SK-N-SH (cell line): ENCODE results near the gene CLDN6.

Experiments used
- CTCF ChIP-seq: fragments of 200-600 bp; sonication (generic); IDR thresholded peaks from 2 replicates; pipeline ENCODE4 v1.6.1; 2017; ENCODE audit warnings: antibody characterized with exemption, mild to moderate bottlenecking, moderate library complexity
- EZH2phosphoT487 ChIP-seq: fragments of 200-600 bp; sonication (generic); IDR thresholded peaks from 2 replicates; pipeline ENCODE4 v1.6.1; 2017; ENCODE audit warnings: low read depth, mixed run types, mild to moderate bottlenecking, antibody characterized with exemption, moderate library complexity, borderline replicate concordance
- GABPA ChIP-seq: IDR thresholded peaks from 2 replicates; pipeline ENCODE4 v1.4.0; 2012; ENCODE audit warnings: low read depth, mild to moderate bottlenecking
- JUND ChIP-seq: IDR thresholded peaks from 2 replicates; pipeline ENCODE4 v1.4.0; 2012
- MAX ChIP-seq: IDR thresholded peaks from 2 replicates; pipeline ENCODE4 v1.4.0; 2012; ENCODE audit warnings: low read depth
- MEF2A ChIP-seq: IDR thresholded peaks from 2 replicates; pipeline ENCODE4 v1.4.0; 2012; ENCODE audit warnings: low read depth, borderline replicate concordance
- NFIC ChIP-seq: IDR thresholded peaks from 2 replicates; pipeline ENCODE4 v1.4.0; 2012; ENCODE audit warnings: borderline replicate concordance
- POLR2AphosphoS5 ChIP-seq: IDR thresholded peaks from 2 replicates; pipeline ENCODE4 v1.6.1; 2012; ENCODE audit warnings: low read depth, low read length
- RAD21 ChIP-seq: IDR thresholded peaks from 2 replicates; pipeline ENCODE4 v1.6.1; 2012; ENCODE audit warnings: mild to moderate bottlenecking, low read length
- REST ChIP-seq: IDR thresholded peaks from 2 replicates; pipeline ENCODE4 v1.6.1; 2012; ENCODE audit warnings: mild to moderate bottlenecking, low read depth, low read length, moderate library complexity
- RFX5 ChIP-seq: IDR thresholded peaks from 2 replicates; pipeline ENCODE4 v1.6.1; 2012; ENCODE audit warnings: mild to moderate bottlenecking, improper control_type of control experiment, low read length

- TF ChIP-seq JUND (no peak), CTCF (no peak), MEF2A (no peak), RAD21 (no peak), EZH2phosphoT487 (no peak), NFIC (no peak), MAX (no peak), REST (no peak), GABPA (no peak), RFX5 (no peak), POLR2AphosphoS5 (no peak)
These were observed 8.0 kb upstream of the CLDN6 start for GRCh38 chr16:3026003-3026378.
